HG03460 (cell line): ENCODE measurements around the gene NIFK.

Source experiments
- ATAC-seq: cut with Tn5 transposase; IDR thresholded peaks from one replicate; pipeline ENCODE4 v1.9.1; 2021; ENCODE audit not compliant: unreplicated experiment

Gene NIFK

DNA sequence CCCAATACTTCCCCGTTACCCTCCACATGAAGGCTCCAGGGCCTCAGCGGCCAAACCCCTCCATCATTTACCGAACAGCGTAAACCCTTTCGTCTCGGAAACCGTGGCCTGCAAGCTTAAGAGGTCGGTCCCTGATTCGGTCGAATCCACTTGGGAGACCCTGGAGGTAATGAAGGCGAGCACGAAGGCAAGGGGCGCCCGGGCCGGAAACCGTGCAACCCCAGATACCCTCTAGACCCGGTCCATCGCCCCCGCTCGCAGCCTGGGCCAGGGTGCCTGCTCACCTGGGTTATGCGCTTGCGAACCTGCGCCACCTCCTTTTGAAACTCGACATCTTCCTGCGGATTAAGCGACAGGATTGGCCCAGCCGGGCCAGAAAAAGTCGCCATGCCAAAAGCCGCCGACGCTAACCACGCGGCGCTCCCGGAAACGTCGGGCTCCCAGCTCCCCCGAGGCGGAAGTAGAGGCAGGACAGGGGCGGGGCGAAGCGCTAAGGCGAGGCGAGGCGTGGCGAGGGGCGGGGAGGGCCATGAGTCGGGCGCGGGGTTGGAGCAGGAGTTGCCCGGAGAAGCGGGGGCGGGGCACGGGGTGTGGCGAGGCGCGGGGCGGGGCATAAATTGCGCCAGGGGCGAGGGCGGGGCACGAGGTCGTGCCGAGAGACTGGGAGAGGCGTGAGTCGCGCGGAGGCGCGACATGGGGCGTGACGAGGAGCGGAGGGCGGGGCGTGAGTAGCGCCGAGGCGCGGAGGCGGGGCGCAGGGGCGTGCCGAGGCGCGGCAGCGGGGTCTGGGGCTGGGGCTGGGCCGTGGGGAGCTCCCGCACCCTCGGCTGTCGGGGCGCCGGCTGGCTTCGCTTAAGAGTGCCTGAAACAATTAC lies at the start of gene NIFK:
TSS of gene NIFK (minus strand) at position 414 of the 875 bp plus-strand sequence. CDS start at position 389, 25 bp downstream.
- ATAC-seq, result peak; percentile 93

DNA sequence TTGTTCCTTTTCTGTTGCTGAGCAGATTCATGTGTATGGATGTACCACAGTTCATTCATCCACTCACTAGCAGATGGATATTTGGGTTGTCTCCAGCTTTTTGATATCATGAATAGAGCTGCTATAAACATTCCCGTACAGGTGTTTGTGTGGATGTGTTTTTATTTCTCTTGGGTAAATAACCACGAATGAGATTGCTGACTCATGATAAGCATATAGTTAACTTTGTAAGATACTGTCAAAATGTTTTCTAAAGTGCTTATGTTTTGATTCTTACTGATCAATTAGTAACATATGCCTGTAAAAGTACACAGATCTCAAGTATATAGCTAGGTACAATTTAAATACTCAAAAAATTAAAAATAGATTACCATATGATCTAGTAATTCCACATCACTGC lies 46.5 kb upstream of the NIFK start:
- ATAC-seq, result no peak

DNA sequence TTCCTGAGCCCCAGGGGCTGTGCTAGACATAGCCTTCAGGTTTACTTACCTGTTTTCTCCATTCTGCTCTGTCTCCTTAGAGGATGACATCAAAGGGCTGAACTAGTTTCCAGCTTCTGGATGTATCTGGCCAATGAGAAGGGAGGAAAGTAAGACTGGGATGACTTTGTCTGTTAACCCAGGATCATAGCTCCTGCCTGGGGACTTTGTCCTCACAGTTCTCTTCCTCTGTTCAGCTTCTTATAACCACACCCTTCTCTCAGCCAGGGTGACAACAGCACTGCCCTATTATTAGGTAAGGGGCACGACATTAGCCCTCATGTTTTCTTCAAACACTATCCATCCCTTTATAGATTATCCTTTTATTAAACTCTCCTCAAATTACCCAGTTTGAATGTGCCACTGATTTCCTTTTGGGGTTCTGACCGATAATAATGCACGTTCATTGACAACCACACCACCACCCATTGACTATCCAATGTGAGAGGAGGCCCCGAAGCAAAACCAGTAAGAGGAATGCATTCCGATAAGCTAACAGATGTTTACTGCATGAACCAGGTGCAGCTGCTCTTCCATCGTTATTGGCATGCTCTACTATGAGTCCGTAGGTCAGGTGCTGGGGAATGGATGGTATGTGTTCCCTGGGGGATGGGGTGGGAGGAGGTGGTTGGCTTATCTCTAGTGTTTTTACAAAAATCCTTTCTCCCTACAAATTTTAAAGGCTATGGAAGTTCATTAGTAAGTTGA lies 42.2 kb upstream of the NIFK start:
- no peak for ATAC-seq

- no peak for ATAC-seq
Observed at GRCh38 chr2:121777699-121778058, 41.0 kb upstream of the NIFK start.

DNA sequence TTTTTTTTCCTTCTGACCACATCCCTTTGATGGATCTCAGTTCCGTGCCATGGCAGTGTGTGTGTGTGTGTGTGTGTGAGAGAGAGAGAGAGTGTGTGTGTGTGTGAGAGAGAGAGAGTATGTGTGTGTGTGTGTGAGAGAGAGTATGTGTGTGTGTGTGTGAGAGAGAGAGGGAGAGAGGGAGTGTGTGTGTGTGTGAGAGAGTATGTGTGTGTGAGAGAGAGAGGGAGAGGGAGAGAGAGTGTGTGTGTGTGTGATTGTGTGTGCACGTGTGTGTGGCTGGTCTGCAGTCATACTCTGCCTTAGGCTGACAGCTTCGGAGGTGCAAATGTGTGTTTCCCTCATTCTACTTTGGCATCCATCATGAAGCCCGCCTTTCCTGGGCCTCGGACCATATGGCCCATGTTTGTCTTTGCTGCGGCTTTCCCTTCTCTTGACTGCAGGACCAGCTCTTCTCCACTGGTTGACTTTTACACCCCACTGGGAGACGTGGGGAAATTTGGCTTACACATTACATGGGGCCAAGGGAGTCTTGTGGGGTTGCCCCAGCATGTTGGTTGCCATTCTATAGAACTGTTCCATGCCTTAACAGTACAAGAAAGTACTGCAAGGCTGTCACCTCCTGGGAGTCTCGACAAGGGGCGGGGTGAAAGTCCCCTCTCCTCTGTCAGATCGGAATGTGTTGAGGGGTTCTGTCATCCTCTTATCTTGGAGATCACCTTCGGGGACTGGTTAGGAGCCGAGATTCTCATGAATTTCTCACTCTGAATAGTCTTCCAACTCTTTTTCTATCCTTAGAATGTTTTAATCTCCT lies 40.4 kb upstream of the NIFK start:
- no peak for ATAC-seq

DNA sequence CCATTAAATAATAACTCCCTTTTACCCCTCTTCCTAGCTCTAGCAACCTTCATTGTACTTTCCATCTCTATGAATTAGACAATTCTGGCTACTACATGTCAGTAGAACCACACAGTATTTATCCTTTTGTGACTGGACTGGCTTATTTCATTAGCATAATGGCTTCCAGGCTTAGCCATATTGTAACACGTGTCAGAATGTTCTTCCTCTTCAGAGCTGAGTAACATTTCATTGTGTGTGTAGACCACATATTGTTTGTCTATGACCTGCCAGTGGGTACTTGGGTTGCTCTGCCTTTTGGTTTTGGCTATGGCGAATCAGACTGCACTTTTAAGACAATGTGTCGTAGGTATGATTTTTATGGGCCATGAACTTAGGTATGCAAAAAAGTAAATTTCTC lies 39.7 kb upstream of the NIFK start:
- ATAC-seq, result no peak

DNA sequence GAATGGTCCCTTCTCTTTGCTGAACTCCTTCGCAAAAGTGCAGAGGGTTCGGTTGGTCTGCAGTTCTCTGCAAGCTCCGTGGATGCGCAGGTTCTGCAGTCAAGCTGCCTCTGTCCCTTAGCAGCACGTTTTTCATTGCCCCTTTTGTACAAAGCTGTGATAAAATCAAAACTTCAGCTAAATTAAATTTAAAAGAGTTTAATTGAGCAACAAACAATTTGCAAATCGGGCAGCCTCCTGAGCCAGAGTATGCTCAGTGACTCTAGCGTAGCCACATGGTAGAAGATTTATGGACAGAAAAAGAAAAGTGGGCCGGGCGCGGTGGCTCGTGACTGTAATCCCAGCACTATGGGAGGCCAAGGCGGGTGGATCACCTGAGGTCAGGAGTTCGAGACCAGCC lies 37.6 kb upstream of the NIFK start:
- no peak for ATAC-seq

DNA sequence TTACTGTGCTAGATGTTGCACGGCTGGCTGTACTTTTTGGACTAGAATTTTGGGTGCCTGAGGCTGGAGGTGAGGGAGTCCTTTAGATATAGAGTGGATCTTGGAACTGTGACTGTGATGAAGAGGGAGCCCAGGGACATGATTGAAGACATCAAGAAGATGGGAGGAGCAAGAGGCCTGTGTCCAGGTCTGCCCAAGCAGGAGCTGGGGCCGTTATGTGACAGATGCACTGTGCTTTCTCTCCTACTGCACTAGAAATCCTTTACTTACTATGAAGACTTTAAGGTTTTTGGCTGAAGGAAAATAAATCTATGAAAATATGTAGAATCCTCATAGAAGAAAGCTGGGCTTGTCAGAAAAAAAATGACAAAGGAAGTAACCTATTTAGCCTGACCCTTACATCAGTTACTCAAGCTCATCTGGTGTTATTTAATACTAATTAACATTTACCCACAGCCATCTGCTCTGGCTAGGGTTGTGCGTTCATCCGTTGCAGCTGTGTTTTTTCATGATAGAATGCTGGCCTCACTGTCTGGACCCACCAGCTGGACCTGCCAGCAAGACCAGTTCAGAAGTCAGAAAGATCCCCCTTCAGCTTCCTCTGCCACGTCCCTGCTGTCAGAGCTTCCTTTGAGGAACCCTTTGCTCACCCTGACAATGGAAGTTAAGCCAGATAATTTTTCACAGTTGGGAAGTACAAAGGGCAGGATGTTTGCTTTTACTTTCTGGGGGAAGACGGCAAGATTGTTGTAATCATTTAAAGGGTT lies 35.5 kb upstream of the NIFK start:
- no peak for ATAC-seq

DNA sequence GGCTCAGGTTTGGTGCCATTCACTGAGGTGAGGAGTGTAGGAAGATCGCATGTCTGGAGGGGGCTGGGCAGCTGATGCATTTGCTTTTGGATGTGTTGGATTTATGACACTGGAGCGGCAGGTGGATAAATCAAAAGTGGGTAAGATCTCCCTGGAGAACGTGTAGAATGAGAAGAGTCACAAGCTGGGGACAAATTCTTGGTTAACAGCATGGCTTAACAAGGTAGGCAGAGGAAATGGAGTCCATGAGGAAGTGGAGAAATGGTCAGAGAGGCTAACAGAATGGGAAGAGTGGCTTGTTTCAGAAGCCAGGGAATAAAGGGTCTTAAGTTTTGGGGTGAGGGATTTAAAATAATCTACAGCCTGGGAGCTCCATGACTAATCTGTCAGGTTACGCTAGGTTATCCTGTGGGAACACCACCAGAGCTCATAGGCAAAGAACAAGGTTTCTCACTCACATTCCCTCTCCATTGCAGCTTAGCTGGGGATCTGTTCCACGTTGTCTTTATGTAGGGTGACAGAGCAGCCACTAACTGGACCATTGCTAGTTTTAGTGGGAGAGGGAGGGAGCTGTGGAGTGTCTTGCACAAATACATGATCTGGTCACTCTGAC lies 31.6 kb upstream of the NIFK start:
- no peak for ATAC-seq

DNA sequence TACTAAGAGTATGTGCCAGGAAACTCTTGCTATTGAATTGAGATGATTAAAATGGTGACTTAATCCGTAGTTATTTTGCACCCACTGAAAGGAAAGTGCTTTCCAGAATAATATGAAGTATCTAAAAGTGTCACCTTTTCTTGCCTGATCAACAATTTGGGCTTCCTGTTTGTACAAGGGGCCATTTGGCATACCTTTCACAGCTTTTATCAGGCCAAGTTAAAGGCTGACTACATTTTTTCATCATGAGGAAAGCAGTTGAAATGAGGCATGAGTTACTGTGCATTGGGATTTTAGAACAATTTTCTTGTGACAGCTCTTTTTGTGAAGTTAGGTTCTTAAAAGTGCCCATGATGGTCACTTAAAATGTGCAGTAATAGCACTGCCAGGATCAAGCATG lies 29.9 kb upstream of the NIFK start:
- no peak for ATAC-seq

DNA sequence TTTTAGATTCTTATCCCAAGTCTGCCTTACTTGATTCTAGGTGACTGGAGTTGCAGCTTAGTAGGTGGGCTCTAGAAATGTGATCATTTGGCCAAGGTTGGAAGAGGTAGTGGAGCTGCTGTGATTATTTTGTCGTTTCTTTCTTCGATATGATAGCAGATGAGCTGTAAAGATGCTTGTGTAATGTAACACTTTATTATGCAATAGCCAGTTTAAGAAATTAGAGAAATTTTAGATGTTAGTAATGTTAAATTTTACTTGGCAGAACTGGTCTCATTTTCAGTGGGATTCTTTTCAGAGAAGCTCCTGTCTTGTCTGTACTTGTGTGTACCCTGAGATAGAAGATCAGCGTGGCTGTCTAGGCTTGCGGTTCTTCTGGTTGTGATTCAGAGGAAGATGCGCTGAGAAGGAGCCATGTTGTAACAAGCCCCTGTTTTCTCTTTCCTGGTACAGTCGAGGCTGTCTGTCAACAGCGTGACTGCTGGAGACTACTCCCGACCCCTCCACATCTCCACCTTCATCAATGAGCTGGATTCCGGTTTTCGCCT lies 28.1 kb upstream of the NIFK start:
- no peak for ATAC-seq

DNA sequence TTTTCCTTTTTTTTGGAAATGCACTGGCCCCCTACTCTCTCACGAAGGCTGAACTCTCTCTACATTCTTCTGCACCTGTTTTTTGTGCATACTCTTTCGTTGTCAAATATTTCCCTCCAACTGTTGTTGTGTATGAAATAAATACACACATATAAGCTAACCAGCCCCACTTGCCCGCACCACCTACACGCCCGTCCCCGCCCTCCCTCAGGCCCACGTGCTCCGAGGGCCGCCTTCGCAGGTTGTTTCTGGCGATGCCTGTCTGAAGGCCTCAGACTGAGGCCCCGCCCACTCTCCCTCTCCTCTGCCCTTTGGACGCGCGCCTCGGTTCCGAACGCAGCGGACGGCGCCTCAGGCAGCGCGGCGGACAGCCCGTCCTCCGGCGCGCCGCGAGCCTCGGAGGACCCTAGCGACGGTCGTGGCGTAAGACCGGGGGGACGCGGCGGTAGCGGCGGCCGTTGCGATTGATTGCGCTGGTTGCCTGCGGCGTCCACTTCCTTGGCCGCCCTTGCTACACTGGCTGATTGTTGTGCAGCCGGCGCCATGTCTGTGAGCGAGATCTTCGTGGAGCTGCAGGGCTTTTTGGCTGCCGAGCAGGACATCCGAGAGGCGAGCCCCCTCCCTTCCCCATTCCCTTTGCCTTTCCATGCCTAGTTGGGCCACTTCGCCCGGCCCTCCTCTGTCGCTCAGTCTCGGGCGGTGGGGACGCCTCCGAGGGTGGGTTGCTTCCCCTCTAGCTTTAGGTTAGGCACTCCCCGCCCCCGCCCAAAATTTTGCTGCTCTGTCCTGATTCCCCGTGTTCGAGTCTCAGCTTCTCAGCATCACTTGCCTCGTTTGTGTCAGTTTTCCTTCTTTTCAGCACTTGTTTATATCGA lies 18.8 kb upstream of the NIFK start, which contains the start of gene TSN:
TSS of gene TSN (plus strand) at position 415 of the 875 bp plus-strand sequence. CDS start at position 544, 129 bp downstream.
- ATAC-seq, result peak; percentile 100

DNA sequence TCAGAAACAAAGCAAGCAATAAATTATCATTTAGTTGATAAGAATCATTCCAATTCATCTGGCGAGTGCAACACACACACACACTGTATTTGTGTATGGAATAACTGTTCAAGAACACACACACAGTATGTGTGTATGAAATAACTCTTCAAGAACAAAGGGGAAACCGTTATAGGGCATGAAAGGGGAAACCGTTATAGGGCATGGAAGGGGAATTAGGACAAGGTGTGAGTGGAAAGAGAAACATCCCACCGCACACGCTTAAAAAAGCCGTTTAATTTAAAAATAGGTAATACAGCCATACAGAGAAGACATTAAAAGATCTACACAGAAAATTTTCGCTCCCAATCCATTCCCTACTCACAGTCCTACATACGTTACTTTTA lies 18.2 kb upstream of the NIFK start:
- ATAC-seq, result peak; percentile 1

- no peak for ATAC-seq
Observed at GRCh38 chr2:121748202-121748601, 11.5 kb upstream of the NIFK start.

- no peak for ATAC-seq
Observed at GRCh38 chr2:121746071-121746578, 9.4 kb upstream of the NIFK start.

DNA sequence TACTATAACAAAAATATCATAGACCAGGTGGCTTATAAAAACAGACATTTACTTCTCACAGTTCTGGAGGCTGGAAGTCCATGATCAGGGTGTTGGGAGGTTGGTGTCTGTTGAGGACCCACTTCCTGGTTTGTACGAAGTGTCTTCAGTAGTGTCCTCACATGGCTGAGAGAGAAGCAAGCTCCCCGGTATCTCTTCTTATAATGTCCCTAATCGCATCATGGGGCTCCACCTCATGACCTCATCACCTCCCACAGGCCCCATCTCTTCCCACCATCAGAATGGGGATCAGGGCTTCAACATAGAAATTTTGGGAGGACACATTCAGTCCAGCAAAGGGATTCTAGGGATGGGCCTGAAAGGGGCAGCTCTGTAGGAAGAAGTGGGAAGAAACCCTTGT lies 4.8 kb upstream of the NIFK start:
- ATAC-seq, result no peak

DNA sequence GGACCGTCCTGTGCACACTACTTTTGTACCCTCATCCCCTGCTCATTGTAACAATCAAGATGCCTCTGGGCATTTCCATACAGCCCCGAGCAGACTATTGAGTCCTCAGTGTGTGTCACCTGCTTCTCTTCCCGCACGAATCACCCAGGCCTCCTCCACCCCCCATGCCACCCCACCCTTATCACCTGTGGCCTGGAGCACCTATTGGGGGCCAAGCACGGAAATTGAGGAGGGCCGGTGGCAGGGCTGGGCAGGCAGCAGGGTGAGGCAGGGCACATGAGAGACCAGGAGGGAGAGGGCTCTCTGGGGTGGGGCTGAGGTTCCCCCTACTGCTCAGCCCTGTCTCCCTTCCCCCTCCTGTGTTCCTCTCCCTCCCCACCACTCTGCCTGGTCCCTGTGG lies 4.3 kb upstream of the NIFK start:
- no peak for ATAC-seq

- no peak for ATAC-seq
Observed at GRCh38 chr2:121736140-121736461, 574 bp downstream of the NIFK start.

GRCh38 chr2:121735518-121736074 lies 1.1 kb downstream of the NIFK start:
- no peak for ATAC-seq
